GM21390 (cell line): ENCODE data around the gene RNF152.

Experiments
- ATAC-seq: cut with Tn5 transposase; IDR thresholded peaks from one replicate; pipeline ENCODE4 v1.9.1; 2021; ENCODE audit not compliant: unreplicated experiment

RNF152 gene

GRCh38 chr18:61854578-61855448 lies 38.0 kb downstream of the RNF152 start:
- ATAC-seq = no peak

- ATAC-seq = no peak
Observed at GRCh38 chr18:61853855-61854254, 39.0 kb downstream of the RNF152 start.

- ATAC-seq = no peak
Observed at GRCh38 chr18:61852496-61852895, 40.3 kb downstream of the RNF152 start.

GRCh38 chr18:61851940-61852451 lies 40.8 kb downstream of the RNF152 start:
- no peak for ATAC-seq

- ATAC-seq = no peak
Observed at GRCh38 chr18:61851279-61851678, 41.5 kb downstream of the RNF152 start.

- no peak for ATAC-seq
Observed at GRCh38 chr18:61850756-61851155, 42.1 kb downstream of the RNF152 start.

GRCh38 chr18:61847164-61847791 lies 45.5 kb downstream of the RNF152 start:
- ATAC-seq = no peak

GRCh38 chr18:61845197-61845596 lies 47.6 kb downstream of the RNF152 start:
- ATAC-seq = no peak

- ATAC-seq = no peak
Observed at GRCh38 chr18:61844726-61845125, 48.1 kb downstream of the RNF152 start.

GRCh38 chr18:61842146-61842545 lies 50.7 kb downstream of the RNF152 start:
- ATAC-seq = no peak

- ATAC-seq = no peak
Observed at GRCh38 chr18:61841706-61842105, 51.1 kb downstream of the RNF152 start.

GRCh38 chr18:61840324-61840723 lies 52.5 kb downstream of the RNF152 start:
- no peak for ATAC-seq

GRCh38 chr18:61838521-61838920 lies 54.3 kb downstream of the RNF152 start:
- ATAC-seq = no peak

- ATAC-seq = no peak
Observed at GRCh38 chr18:61833978-61834377, 58.8 kb downstream of the RNF152 start.

- no peak for ATAC-seq
Observed at GRCh38 chr18:61833387-61833786, 59.4 kb downstream of the RNF152 start.

- ATAC-seq = no peak
Observed at GRCh38 chr18:61832858-61833257, 59.9 kb downstream of the RNF152 start.

- no peak for ATAC-seq
Observed at GRCh38 chr18:61831071-61831470, 61.7 kb downstream of the RNF152 start.

GRCh38 chr18:61829108-61829507 lies 63.7 kb downstream of the RNF152 start:
- ATAC-seq = no peak

- ATAC-seq = no peak
Observed at GRCh38 chr18:61827591-61827990, 65.2 kb downstream of the RNF152 start.

- ATAC-seq = no peak
Observed at GRCh38 chr18:61825386-61825785, 67.4 kb downstream of the RNF152 start.

- ATAC-seq = no peak
Observed at GRCh38 chr18:61824733-61825363, 68.0 kb downstream of the RNF152 start.

GRCh38 chr18:61823595-61823994 lies 69.2 kb downstream of the RNF152 start:
- ATAC-seq = no peak
